ENCODE measurements around the gene XPO1. TPM values are rescaled to one million over a fixed set of nuclear protein-coding genes. Genes with fewer than 3 reads are reported as not detected.
A peak's percentile ranks its signal among the peaks of the same experiment; 100 is the strongest.

Gene XPO1
- total RNA-seq, 1 experiment from 2014 or later = 272 TPM

- CTCF ChIA-PET = no interaction called here
Observed at GRCh38 chr2:61575447-61575859, 37.3 kb upstream of the XPO1 start.

DNA sequence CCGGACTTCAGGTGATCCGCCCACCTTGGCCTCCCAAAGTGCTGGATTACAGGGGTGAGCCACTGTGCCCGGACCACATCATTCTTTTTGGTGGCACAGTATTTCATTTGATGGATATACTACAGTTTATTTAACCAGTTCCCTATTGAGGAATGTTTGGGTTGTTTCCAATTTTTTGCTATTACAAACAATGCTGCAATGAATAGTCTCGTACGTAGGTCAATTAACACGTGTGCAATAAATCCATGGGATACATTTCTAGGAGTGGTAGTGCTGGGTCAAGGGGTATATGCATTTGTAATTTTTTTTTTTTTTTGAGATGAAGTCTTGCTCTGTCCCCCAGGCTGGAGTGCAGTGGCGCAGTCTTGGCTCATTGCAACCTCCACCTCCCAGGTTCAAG lies 28.4 kb upstream of the XPO1 start:
- no peaks in the 10 kb centered on the region for H3K36me3 Mint-ChIP-seq
- no peak for DNase-seq (ENCODE audit: low spot score)
- no peak overlapping the region for H3K27ac Mint-ChIP-seq
- H3K4me3 Mint-ChIP-seq = no peak overlapping the region
- ChIA-PET POLR2A (interaction anchor here (0.7 kb wide), 1 partner anchor 16 kb away, joined by 3 read pairs; no protein-coding TSS in a partner anchor), CTCF (no interaction called here)
- TF ChIP-seq, protein P1, sequence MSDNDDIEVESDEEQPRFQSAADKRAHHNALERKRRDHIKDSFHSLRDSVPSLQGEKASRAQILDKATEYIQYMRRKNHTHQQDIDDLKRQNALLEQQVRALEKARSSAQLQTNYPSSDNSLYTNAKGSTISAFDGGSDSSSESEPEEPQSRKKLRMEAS (CRISPR knock-in tag; IDR thresholded peaks at IDR 0.05) = no peak
- TF ChIP-seq TEAD1 (CRISPR knock-in tag; IDR thresholded peaks at IDR 0.05) (no peak), NR2C2 (CRISPR knock-in tag; IDR thresholded peaks at IDR 0.05) (no peak), CREB1 (CRISPR knock-in tag; IDR thresholded peaks at IDR 0.05) (no peak), ESRRA (CRISPR knock-in tag; IDR thresholded peaks at IDR 0.05; ENCODE audit: borderline replicate concordance) (no peak), ZNF263 (CRISPR knock-in tag; IDR thresholded peaks at IDR 0.05; ENCODE audit: low read depth) (no peak), E2F1 (CRISPR knock-in tag; IDR thresholded peaks at IDR 0.05) (no peak), SOX15 (CRISPR knock-in tag; IDR thresholded peaks at IDR 0.05) (no peak), IRF1 (CRISPR knock-in tag; IDR thresholded peaks at IDR 0.05) (no peak), SMAD3 (CRISPR knock-in tag; IDR thresholded peaks at IDR 0.05; ENCODE audit: borderline replicate concordance) (no peak), HMGA2 (CRISPR knock-in tag; IDR thresholded peaks at IDR 0.05) (no peak), ATF2 (CRISPR knock-in tag; IDR thresholded peaks at IDR 0.05; ENCODE audit: borderline replicate concordance, low read depth) (no peak)
- TF ChIP-seq, protein P2, sequence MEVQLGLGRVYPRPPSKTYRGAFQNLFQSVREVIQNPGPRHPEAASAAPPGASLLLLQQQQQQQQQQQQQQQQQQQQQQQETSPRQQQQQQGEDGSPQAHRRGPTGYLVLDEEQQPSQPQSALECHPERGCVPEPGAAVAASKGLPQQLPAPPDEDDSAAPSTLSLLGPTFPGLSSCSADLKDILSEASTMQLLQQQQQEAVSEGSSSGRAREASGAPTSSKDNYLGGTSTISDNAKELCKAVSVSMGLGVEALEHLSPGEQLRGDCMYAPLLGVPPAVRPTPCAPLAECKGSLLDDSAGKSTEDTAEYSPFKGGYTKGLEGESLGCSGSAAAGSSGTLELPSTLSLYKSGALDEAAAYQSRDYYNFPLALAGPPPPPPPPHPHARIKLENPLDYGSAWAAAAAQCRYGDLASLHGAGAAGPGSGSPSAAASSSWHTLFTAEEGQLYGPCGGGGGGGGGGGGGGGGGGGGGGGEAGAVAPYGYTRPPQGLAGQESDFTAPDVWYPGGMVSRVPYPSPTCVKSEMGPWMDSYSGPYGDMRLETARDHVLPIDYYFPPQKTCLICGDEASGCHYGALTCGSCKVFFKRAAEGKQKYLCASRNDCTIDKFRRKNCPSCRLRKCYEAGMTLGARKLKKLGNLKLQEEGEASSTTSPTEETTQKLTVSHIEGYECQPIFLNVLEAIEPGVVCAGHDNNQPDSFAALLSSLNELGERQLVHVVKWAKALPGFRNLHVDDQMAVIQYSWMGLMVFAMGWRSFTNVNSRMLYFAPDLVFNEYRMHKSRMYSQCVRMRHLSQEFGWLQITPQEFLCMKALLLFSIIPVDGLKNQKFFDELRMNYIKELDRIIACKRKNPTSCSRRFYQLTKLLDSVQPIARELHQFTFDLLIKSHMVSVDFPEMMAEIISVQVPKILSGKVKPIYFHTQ (CRISPR knock-in tag; IDR thresholded peaks at IDR 0.05) = no peak
- TF ChIP-seq, protein P3, sequence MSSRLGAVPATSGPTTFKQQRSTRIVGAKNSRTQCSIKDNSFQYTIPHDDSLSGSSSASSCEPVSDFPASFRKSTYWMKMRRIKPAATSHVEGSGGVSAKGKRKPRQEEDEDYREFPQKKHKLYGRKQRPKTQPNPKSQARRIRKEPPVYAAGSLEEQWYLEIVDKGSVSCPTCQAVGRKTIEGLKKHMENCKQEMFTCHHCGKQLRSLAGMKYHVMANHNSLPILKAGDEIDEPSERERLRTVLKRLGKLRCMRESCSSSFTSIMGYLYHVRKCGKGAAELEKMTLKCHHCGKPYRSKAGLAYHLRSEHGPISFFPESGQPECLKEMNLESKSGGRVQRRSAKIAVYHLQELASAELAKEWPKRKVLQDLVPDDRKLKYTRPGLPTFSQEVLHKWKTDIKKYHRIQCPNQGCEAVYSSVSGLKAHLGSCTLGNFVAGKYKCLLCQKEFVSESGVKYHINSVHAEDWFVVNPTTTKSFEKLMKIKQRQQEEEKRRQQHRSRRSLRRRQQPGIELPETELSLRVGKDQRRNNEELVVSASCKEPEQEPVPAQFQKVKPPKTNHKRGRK (CRISPR knock-in tag; IDR thresholded peaks at IDR 0.05; ENCODE audit: borderline replicate concordance) = no peak
- TF ChIP-seq, protein P4, sequence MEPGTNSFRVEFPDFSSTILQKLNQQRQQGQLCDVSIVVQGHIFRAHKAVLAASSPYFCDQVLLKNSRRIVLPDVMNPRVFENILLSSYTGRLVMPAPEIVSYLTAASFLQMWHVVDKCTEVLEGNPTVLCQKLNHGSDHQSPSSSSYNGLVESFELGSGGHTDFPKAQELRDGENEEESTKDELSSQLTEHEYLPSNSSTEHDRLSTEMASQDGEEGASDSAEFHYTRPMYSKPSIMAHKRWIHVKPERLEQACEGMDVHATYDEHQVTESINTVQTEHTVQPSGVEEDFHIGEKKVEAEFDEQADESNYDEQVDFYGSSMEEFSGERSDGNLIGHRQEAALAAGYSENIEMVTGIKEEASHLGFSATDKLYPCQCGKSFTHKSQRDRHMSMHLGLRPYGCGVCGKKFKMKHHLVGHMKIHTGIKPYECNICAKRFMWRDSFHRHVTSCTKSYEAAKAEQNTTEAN (CRISPR knock-in tag; IDR thresholded peaks at IDR 0.05) = no peak
- TF ChIP-seq, protein P5, sequence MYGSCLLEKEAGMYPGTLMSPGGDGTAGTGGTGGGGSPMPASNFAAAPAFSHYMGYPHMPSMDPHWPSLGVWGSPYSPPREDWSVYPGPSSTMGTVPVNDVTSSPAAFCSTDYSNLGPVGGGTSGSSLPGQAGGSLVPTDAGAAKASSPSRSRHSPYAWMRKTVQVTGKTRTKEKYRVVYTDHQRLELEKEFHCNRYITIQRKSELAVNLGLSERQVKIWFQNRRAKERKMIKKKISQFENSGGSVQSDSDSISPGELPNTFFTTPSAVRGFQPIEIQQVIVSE (CRISPR knock-in tag; IDR thresholded peaks at IDR 0.05; ENCODE audit: borderline replicate concordance) = no peak
- TF ChIP-seq, protein P6, sequence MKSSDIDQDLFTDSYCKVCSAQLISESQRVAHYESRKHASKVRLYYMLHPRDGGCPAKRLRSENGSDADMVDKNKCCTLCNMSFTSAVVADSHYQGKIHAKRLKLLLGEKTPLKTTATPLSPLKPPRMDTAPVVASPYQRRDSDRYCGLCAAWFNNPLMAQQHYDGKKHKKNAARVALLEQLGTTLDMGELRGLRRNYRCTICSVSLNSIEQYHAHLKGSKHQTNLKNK (CRISPR knock-in tag; IDR thresholded peaks at IDR 0.05) = no peak
- H3K27me3 Mint-ChIP-seq (ENCODE audit: low read depth) = no peaks in the 10 kb centered on the region
- no peaks in the 10 kb centered on the region for H3K9me3 Mint-ChIP-seq
- H3K4me1 Mint-ChIP-seq = no peaks in the 10 kb centered on the region
- no peak for ATAC-seq

More at GRCh38 chr2:61575447-61575859, 37.3 kb upstream of the XPO1 start:
- Mint-ChIP-seq H3K4me1 (peaks cover 11% of the 10 kb centered on the region), H3K27ac (peak overlapping the region; percentile 90), H3K4me3 (no peak overlapping the region), H3K9me3 (peaks cover 4% of the 10 kb centered on the region; the same call in 1 of the 2 replicates), H3K27me3 (ENCODE audit: low read depth) (no peaks in the 10 kb centered on the region; the same call in 1 of the 2 replicates), H3K36me3 (no peaks in the 10 kb centered on the region)
- ATAC-seq = peak; percentile 38
- POLR2A ChIA-PET = interaction anchor here (0.7 kb wide), 1 partner anchor 39 kb away, joined by 4 read pairs; no protein-coding TSS in a partner anchor
- TF ChIP-seq CBFB (CRISPR knock-in tag; IDR thresholded peaks at IDR 0.05; ENCODE audit: low read depth) = no peak
- no peak for DNase-seq (ENCODE audit: low spot score)
